NCI-H1417 treated with DMSO at 0.1 percent for 48 hours (cell line): Measurements from ENCODE around the gene CFAP46.
"Not testable (repeated sequence)": the region's sequence is repeated elsewhere in the genome, so short reads cannot be mapped to it uniquely, and the experiment has no call there.

Source experiments
- DNase-seq: peaks from one replicate; lab custom pipeline; 2025; lab: John Stamatoyannopoulos, UW

The CFAP46 gene

GRCh38 chr10:132899054-132899750, 43.2 kb downstream of the CFAP46 start:
- no peak for DNase-seq

GRCh38 chr10:132898391-132899053, 43.8 kb downstream of the CFAP46 start:
- no peak for DNase-seq

GRCh38 chr10:132897516-132898381, 44.6 kb downstream of the CFAP46 start:
- no peak for DNase-seq

GRCh38 chr10:132893786-132894185, 48.6 kb downstream of the CFAP46 start:
- DNase-seq = not testable (repeated sequence)

- DNase-seq = no peak
Measured at GRCh38 chr10:132893090-132893489, 49.3 kb downstream of the CFAP46 start.

GRCh38 chr10:132892004-132892403, 50.4 kb downstream of the CFAP46 start:
- DNase-seq = no peak

- no peak for DNase-seq
Measured at GRCh38 chr10:132891368-132891767, 51.0 kb downstream of the CFAP46 start.

GRCh38 chr10:132890301-132890700, 52.1 kb downstream of the CFAP46 start:
- no peak for DNase-seq

GRCh38 chr10:132889556-132889955, 52.8 kb downstream of the CFAP46 start:
- no peak for DNase-seq

- DNase-seq = no peak
Measured at GRCh38 chr10:132888898-132889490, 53.4 kb downstream of the CFAP46 start.

GRCh38 chr10:132888446-132888845, 53.9 kb downstream of the CFAP46 start:
- DNase-seq = not testable (repeated sequence)

GRCh38 chr10:132886211-132887099, 55.9 kb downstream of the CFAP46 start:
- no peak for DNase-seq

GRCh38 chr10:132885451-132886210, 56.7 kb downstream of the CFAP46 start:
- no peak for DNase-seq

GRCh38 chr10:132884691-132885271, 57.6 kb downstream of the CFAP46 start:
- DNase-seq = no peak

GRCh38 chr10:132884041-132884440, 58.3 kb downstream of the CFAP46 start:
- no peak for DNase-seq

- no peak for DNase-seq
Measured at GRCh38 chr10:132883391-132883881, 58.9 kb downstream of the CFAP46 start.

- no peak for DNase-seq
Measured at GRCh38 chr10:132882069-132882951, 60.1 kb downstream of the CFAP46 start.

- no peak for DNase-seq
Measured at GRCh38 chr10:132881186-132881920, 61.0 kb downstream of the CFAP46 start.
